Measurements from ENCODE around the gene CORO2B. TPM values are rescaled to one million over a fixed set of nuclear protein-coding genes. Genes with fewer than 3 reads are reported as not detected.

CORO2B gene
- total and polyA plus RNA-seq, 11 donors: 3.0 to 9.1 (median 5.0) TPM

DNA sequence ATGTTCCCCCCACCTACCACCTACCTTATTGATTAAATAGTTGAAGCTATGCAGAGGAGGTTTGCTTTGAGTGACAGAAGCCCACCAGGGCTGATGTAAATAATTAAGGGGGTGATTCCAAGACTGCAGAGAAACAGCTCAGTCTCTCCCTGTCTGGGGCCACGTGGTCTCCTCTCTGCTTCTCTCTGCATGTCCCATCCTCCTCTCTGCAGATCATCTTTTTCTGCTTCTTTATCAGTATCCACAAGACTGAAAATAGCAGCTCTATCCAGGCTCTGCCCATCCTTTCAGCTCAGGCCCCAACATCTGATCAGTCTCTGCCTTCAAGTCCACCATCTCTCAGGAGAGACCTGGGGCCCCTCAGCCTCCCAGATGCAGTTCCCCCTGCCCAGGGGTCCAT lies 131.1 kb downstream of the CORO2B start:
- no peak overlapping the region for H3K27ac ChIP-seq
- no peaks in the 10 kb centered on the region for H3K9me3 ChIP-seq
- TF ChIP-seq, protein P1, sequence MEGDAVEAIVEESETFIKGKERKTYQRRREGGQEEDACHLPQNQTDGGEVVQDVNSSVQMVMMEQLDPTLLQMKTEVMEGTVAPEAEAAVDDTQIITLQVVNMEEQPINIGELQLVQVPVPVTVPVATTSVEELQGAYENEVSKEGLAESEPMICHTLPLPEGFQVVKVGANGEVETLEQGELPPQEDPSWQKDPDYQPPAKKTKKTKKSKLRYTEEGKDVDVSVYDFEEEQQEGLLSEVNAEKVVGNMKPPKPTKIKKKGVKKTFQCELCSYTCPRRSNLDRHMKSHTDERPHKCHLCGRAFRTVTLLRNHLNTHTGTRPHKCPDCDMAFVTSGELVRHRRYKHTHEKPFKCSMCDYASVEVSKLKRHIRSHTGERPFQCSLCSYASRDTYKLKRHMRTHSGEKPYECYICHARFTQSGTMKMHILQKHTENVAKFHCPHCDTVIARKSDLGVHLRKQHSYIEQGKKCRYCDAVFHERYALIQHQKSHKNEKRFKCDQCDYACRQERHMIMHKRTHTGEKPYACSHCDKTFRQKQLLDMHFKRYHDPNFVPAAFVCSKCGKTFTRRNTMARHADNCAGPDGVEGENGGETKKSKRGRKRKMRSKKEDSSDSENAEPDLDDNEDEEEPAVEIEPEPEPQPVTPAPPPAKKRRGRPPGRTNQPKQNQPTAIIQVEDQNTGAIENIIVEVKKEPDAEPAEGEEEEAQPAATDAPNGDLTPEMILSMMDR (IDR thresholded peaks at IDR 0.05): no peak
- no peak for TF ChIP-seq POLR2A (IDR thresholded peaks at IDR 0.05)
- no peak overlapping the region for H3K4me3 ChIP-seq
- DNase-seq: no peak
- intact Hi-C loops (cut with DNase I): loop anchor here in 6 of 10 donors (5.0 to 10.0 kb wide), 4 partner anchors 85 to 115 kb away; partner anchors contain the start of gene ANP32A (in 2 of the 6)
- 39 to 71% (median 55%) methylated on average over 1 of the region's 1 CpG for WGBS, 4 donors
- ATAC-seq: no peak
- H3K36me3 ChIP-seq: peaks cover 0 to 35% (median 0%) of the 10 kb centered on the region in 9 donors
- H3K4me1 ChIP-seq: peaks cover 0 to 51% (median 30%) of the 10 kb centered on the region in 12 donors
- H3K27me3 ChIP-seq: no peaks in the 10 kb centered on the region

DNA sequence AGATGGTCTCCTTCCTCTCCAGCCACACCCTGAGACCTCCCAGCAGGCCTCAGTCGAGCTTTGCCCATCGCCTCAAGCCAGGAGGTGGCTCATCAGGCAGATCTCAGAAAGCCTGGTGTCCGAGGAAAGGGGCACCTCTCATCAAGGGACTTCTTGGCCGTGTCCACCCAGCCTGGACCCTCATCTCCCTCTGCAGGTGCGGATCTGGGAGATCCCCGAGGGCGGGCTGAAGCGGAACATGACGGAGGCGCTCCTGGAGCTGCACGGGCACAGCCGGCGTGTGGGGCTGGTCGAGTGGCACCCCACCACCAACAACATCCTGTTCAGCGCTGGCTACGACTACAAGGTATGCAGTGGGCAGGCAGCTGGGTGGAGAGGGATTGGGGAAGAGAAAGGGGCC lies 131.7 kb downstream of the CORO2B start:
- WGBS, 4 donors: 88 to 92% (median 92%) methylated on average over 13 to 16 of the region's 16 CpGs
- Histone ChIP-seq H3K36me3 (peaks cover 0 to 38% (median under 1%) of the 10 kb centered on the region in 9 donors), H3K9me3 (no peaks in the 10 kb centered on the region), H3K27ac (no peak overlapping the region), H3K27me3 (no peaks in the 10 kb centered on the region), H3K4me1 (peaks cover 0 to 45% (median 24%) of the 10 kb centered on the region in 12 donors), H3K4me3 (no peak overlapping the region)
- TF ChIP-seq POLR2A (IDR thresholded peaks at IDR 0.05): no peak
- TF ChIP-seq, protein P1 (IDR thresholded peaks at IDR 0.05): no peak
- DNase-seq (no peak), ATAC-seq (no peak)
- intact Hi-C loops (cut with DNase I): no loop called here

DNA sequence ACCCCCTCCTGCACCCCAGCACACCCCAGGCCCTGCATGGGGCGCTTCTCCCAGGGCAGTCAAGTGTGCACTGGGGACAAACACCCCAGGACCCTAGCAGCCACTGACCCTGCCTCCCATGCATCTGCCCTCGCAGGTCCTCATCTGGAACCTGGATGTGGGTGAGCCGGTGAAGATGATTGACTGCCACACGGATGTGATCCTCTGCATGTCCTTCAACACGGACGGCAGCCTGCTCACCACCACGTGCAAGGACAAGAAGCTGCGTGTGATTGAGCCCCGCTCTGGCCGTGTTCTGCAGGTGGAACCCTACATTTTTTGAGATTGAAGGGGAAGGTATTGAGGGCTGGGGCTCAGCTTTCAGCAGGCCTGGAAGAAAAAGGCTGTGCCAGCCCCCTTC lies 132.6 kb downstream of the CORO2B start:
- WGBS, 4 donors: 88 to 97% (median 93%) methylated on average over 7 to 10 of the region's 10 CpGs
- TF ChIP-seq, protein P1 (IDR thresholded peaks at IDR 0.05): no peak
- no peak for TF ChIP-seq POLR2A (IDR thresholded peaks at IDR 0.05)
- Histone ChIP-seq H3K27ac (no peak overlapping the region), H3K27me3 (no peaks in the 10 kb centered on the region), H3K9me3 (no peaks in the 10 kb centered on the region), H3K4me1 (peaks cover 0 to 38% (median 18%) of the 10 kb centered on the region in 12 donors), H3K4me3 (no peak overlapping the region), H3K36me3 (peaks cover 0 to 42% (median 5%) of the 10 kb centered on the region in 9 donors)
- no peak for DNase-seq
- intact Hi-C loops (cut with DNase I): no loop called here
- ATAC-seq: no peak

DNA sequence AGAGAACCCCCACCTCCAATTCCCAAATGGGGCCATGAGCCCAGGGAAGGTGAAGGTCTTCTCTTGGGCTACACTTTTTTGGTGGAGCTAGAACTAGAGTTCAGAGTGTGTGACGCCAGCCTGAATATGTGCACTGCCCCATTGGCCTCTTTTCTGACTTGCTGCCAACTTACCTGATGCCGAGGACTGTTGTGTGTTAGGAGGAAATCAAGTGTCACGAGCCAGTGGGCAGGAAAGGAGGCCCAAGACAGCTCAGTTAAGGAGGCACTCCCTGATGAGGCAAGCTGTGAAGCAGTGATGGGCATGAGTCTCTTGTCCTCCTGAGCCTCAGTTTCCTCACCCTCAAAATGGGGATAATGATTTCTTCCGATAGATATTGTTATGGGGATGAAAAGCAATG lies 134.1 kb downstream of the CORO2B start:
- Histone ChIP-seq H3K27ac (no peak overlapping the region), H3K36me3 (peaks cover 0 to 42% (median 5%) of the 10 kb centered on the region in 9 donors), H3K27me3 (no peaks in the 10 kb centered on the region), H3K4me3 (no peak overlapping the region), H3K9me3 (no peaks in the 10 kb centered on the region), H3K4me1 (peaks cover 0 to 23% (median 11%) of the 10 kb centered on the region in 12 donors)
- intact Hi-C loops (cut with DNase I): no loop called here
- 82 to 94% (median 87%) methylated on average over 4 of the region's 4 CpGs for WGBS, 4 donors
- DNase-seq: no peak
- ATAC-seq: no peak
- TF ChIP-seq, protein P1 (IDR thresholded peaks at IDR 0.05): no peak
- TF ChIP-seq POLR2A (IDR thresholded peaks at IDR 0.05): no peak
